ENCODE data around the gene EIF4EBP2. TPM values are rescaled to one million over a fixed set of nuclear protein-coding genes. Genes with fewer than 3 reads are reported as not detected.

Gene EIF4EBP2
- total RNA-seq, 1 experiment from 2014 or later, result 166 TPM

- ChIA-PET POLR2A (interaction anchor here (1.1 kb wide), 1 partner anchor 148 kb away, joined by 3 read pairs; no protein-coding TSS in a partner anchor), CTCF (interaction anchor here (1.0 kb wide), 1 partner anchor 25 kb away, joined by 3 read pairs; no protein-coding TSS in a partner anchor)
- peak overlapping the region; percentile 83 for H3K4me3 Mint-ChIP-seq (ENCODE audit: unreplicated experiment)
- intact Hi-C loops (cut with micrococcal nuclease; ENCODE audit: unreplicated experiment), result no loop called here
- DNase-seq, result no peak
- no peaks in the 10 kb centered on the region for H3K27me3 Mint-ChIP-seq (ENCODE audit: insufficient read depth, unreplicated experiment)
- Histone ChIP-seq H3K36me3 (ENCODE audit: control insufficient read depth, insufficient read depth, low read length) (peaks cover 1% of the 10 kb centered on the region; the same call in 1 of the 2 replicates), H3K4me1 (peaks cover 38% of the 10 kb centered on the region), H3K4me3 (ENCODE audit: low read depth, low read length) (no peak overlapping the region; the same call in 1 of the 2 replicates), H3K27me3 (replicated peaks; ENCODE audit: control insufficient read depth, insufficient read depth, low read length) (no peaks in the 10 kb centered on the region), H3K9me3 (no peaks in the 10 kb centered on the region; the same call in none of the 2 replicates)
- H3K36me3 Mint-ChIP-seq (ENCODE audit: insufficient read depth, unreplicated experiment), result peaks cover 15% of the 10 kb centered on the region
- TF ChIP-seq, protein P1, sequence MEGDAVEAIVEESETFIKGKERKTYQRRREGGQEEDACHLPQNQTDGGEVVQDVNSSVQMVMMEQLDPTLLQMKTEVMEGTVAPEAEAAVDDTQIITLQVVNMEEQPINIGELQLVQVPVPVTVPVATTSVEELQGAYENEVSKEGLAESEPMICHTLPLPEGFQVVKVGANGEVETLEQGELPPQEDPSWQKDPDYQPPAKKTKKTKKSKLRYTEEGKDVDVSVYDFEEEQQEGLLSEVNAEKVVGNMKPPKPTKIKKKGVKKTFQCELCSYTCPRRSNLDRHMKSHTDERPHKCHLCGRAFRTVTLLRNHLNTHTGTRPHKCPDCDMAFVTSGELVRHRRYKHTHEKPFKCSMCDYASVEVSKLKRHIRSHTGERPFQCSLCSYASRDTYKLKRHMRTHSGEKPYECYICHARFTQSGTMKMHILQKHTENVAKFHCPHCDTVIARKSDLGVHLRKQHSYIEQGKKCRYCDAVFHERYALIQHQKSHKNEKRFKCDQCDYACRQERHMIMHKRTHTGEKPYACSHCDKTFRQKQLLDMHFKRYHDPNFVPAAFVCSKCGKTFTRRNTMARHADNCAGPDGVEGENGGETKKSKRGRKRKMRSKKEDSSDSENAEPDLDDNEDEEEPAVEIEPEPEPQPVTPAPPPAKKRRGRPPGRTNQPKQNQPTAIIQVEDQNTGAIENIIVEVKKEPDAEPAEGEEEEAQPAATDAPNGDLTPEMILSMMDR (IDR thresholded peaks at IDR 0.05; ENCODE audit: insufficient read depth in 1 of 2, low read depth in 1 of 2, low read length in 1 of 2, severe bottlenecking in 1 of 2, unreplicated experiment in 1 of 2), result no peak
- H3K9me3 Mint-ChIP-seq (ENCODE audit: unreplicated experiment), result no peaks in the 10 kb centered on the region
- BruUV-seq (replicated peaks), result no TSS peak
- peaks cover 21% of the 10 kb centered on the region for H3K4me1 Mint-ChIP-seq (ENCODE audit: low read depth, unreplicated experiment)
- H3K27ac Mint-ChIP-seq (ENCODE audit: unreplicated experiment), result no peak overlapping the region
Observed at GRCh38 chr10:70380350-70381135, 23.4 kb upstream of the EIF4EBP2 start.

DNA sequence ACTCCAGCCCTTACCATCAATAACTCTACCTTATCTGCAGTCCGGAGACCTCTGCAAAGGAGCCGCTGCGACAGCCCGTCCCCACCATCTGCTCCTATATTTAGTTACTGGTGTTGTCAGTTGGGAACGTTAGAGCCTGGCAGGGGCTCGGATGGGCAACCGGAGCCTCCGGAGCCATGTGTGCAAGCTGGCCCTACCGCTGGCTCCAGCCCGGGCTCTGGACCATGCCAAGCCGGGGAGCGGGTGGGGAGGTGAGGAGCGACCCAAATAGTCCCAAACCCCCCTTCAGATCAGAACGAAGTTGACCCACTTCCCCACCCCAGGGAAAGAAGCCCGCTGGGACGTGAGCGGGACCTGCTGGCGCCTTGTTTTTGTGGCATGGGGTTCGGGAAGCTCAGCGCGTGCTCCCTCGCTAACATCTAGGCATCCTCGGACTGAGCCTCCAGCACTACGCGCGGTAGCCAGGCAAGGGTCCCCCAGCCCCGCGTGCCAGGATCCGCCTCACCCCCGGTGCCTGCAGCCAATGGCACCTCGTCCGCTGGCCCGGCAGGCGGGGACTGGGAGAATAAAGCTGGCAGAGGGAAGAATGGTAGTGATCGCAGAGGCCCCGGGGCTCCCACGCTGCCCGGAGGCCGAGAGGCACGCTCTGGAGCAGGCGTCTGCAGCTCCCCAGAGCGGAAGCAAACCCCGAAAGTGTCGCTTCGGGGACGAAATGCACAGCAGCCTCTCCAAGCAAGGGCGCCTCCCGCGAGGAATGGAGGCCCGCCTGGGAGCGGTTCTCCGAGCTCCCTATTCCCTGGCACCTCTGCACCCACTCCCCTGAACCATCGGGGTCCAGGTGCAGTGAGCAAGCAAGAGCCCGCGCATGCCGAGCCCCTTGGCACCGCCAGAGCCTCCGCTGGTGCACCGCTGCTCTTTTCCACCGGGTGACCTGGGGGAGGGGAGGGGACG lies 22.2 kb upstream of the EIF4EBP2 start:
- intact Hi-C loops (cut with micrococcal nuclease; ENCODE audit: unreplicated experiment), result loop anchor here (2.0 kb wide), 2 partner anchors 149 to 235 kb away; partner anchors contain the start of genes PPA1 and TYSND1
- DNase-seq, result peak; percentile 65 to 72
- Histone ChIP-seq H3K27me3 (replicated peaks; ENCODE audit: control insufficient read depth, insufficient read depth, low read length) (no peaks in the 10 kb centered on the region), H3K4me3 (ENCODE audit: low read depth, low read length) (peak overlapping the region; percentile 73), H3K9me3 (no peaks in the 10 kb centered on the region; the same call in none of the 2 replicates), H3K4me1 (peaks cover 38% of the 10 kb centered on the region), H3K36me3 (ENCODE audit: control insufficient read depth, insufficient read depth, low read length) (peaks cover 1% of the 10 kb centered on the region; the same call in 1 of the 2 replicates)
- TSS peak; percentile 39 for BruUV-seq (replicated peaks)
- POLR2A ChIA-PET, result interaction anchor here (0.8 to 1.8 kb wide), 4 partner anchors 17 to 211 kb away, joined by 3 to 14 read pairs (median 4); partner anchors contain the start of genes EIF4EBP2 and SAR1A
- no peaks in the 10 kb centered on the region for H3K9me3 Mint-ChIP-seq (ENCODE audit: unreplicated experiment)
- peak overlapping the region; percentile 61 for H3K27ac Mint-ChIP-seq (ENCODE audit: unreplicated experiment)
- CTCF ChIA-PET, result interaction anchor here (0.7 to 1.5 kb wide), 10 partner anchors 11 to 235 kb away, joined by 3 to 14 read pairs (median 4); partner anchors contain the start of genes EIF4EBP2 and TYSND1
- peak overlapping the region; percentile 83 for H3K4me3 Mint-ChIP-seq (ENCODE audit: unreplicated experiment)
- peaks cover 21% of the 10 kb centered on the region for H3K4me1 Mint-ChIP-seq (ENCODE audit: low read depth, unreplicated experiment)
- TF ChIP-seq, protein P1 (IDR thresholded peaks at IDR 0.05; ENCODE audit: insufficient read depth in 1 of 2, low read depth in 1 of 2, low read length in 1 of 2, severe bottlenecking in 1 of 2, unreplicated experiment in 1 of 2), result no peak
- peaks cover 15% of the 10 kb centered on the region for H3K36me3 Mint-ChIP-seq (ENCODE audit: insufficient read depth, unreplicated experiment)
- H3K27me3 Mint-ChIP-seq (ENCODE audit: insufficient read depth, unreplicated experiment), result no peaks in the 10 kb centered on the region
